H4 (cell line): ENCODE measurements around the gene LYSMD2. TPM values are rescaled to one million over a fixed set of nuclear protein-coding genes. Genes with fewer than 3 reads are reported as not detected.

ENCODE experiments used
- total RNA-seq: library from RNA; depleted of rRNA; stranded (reverse); fragments of >200 nt; shearing (Covaris generic); gene quantifications from 2 replicates; pipeline ENCODE4 v1.2.3, GENCODE V29; 2014; rRNA removed

Gene LYSMD2
- total RNA-seq, 1 experiment from 2014 or later: 21.3 TPM

Other genes starting within 250 kb of the LYSMD2 start
- gene DMXL2, start 114.9 kb downstream of the LYSMD2 start, total RNA-seq: 10.0 and 17.8 TPM in 2 replicates
- not detected in 2 replicates for gene SCG3, start 56.2 kb downstream of the LYSMD2 start, total RNA-seq
- 0.64 and 7.1 TPM in 2 replicates for gene TMOD2, start 13.9 kb upstream of the LYSMD2 start, total RNA-seq
- 21.2 and 22.5 TPM in 2 replicates for gene TMOD3, start 92.0 kb upstream of the LYSMD2 start, total RNA-seq
- 24.2 and 31.9 TPM in 2 replicates for gene LEO1, start 234.1 kb upstream of the LYSMD2 start, total RNA-seq